NCI-H1930 (cell line): ENCODE measurements around the gene NRG3.

Experiments
- DNase-seq, 2 experiments: peaks; one replicate each; lab custom pipeline; 2025; lab: John Stamatoyannopoulos, UW

The NRG3 gene

DNA sequence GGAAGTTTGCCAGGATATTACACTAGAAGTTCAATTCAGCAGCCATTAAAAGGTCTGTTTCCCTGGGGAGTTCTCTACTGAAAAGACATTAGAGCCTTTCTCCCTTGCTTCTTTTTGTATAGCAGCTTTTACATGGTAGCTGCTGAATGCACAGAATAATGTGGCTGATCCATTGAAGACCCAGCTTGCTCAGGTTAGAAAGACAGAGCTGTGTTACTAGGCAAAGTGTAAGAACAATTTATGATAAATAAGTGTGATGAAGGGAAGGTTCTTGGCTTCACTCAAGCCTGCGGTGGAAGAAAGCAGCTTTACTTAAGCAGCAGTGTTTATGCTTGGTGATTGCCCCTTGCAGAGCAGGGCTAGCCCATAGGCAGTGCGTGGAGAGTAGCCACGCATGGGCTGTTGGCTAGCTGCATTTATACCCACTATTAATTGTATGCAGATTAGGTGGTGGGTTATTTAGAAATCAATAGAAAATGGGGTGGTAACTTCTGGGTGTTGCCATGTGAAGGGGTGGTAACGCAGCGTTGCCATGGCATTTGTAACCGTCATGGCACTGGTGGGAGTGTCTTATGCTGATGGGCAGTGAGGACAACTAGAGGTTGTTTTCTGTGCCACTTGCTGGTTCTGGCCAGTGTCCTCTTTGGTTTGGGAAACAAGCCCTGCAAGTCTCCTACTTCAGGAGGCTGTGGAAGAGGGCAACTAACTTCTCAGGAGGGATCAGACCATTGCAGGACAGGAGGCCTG is 942.9 kb downstream of the NRG3 start:
- no peak for DNase-seq

DNA sequence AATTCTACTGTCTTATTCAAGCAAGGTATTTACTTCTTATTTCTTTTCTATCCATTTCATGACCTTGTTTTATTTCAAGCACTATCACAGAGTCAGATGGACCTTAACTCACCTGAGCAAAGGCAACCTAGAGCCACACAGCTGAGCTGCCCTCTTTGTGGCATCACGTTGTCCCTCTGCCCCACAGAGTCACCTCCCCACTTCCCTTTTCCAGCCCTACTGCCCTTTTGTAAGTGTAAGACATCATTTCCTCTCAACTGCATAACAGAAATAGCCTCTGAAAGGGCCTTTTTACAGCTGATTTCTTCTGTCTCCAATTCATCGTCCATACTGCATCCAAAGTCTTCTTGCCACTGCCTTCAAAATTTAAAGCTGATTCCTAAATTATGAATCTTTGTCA is 946.0 kb downstream of the NRG3 start:
- DNase-seq = no peak

DNA sequence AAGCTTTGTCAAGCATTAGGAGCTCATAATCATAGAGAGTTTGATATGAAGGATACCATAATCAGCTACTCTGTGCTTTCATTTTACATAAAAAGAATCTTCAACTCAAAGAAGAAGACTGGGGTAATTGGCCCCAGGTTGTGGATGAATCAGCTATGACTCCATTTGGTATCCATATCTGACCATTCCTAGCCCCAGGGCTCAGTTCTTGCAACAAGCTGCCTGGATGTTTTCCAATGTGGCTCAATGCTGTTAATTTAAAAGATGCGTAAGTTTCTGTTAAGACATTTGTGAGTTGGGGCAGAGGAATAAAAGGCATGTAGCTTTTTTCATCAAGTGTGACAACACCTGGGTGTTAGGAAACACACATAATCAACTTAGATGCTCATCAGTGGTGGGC is 951.1 kb downstream of the NRG3 start:
- DNase-seq = no peak

DNA sequence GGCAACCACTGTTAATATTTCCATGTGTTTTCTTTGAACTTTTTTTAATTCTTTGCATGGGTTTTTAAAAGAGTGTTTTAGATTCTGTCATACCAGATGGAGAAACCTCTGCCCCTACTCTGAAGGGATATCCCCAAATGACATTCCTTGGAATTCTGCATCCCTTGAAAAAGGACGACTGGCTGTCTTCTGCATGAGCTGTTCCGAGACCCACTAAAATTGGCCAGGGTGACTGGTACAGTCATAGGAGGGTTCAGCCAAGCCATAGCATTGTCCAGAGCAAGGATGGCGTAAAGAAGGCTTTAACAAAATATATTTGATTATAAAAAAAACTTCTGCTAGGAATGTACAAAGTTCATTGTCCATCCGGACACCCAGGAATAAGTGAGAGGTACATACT is 952.9 kb downstream of the NRG3 start:
- no peak for DNase-seq

DNA sequence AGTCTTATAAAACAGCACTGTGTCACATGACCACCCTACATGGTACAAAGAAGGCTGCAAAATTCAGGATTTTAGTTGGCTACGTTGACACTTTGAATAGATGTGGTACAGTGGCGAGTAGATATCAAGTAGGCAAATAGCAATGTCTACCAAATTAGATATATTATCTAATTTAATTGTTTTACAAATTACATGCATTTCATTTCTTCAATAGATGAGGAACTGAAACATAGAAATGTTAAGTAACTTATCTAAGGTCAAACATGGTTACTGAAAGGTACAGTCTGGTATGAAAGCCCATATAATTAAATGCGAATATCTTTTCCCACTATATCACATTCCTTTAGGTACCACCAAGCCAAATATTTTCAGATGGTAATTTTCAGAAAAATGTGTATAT is 972.2 kb downstream of the NRG3 start:
- DNase-seq = no peak

DNA sequence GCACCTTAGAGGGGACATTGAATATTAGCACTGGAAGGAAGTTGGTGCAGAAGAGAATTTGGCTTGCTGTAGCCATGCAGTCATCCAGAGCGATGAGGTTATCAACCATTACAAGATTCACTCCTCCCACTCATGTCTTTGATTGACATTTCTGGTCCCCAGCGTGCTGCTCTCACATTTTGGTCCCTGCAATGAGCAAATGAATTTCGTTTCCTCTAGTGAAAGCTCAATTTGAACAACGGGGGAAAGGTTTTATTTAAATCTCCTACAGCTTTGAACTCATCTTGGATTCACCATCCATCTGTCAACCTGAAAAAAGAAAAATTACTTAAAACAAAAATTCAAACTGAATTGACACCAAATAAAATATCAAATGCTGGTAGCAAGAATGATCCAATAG is 975.2 kb downstream of the NRG3 start:
- DNase-seq = no peak

DNA sequence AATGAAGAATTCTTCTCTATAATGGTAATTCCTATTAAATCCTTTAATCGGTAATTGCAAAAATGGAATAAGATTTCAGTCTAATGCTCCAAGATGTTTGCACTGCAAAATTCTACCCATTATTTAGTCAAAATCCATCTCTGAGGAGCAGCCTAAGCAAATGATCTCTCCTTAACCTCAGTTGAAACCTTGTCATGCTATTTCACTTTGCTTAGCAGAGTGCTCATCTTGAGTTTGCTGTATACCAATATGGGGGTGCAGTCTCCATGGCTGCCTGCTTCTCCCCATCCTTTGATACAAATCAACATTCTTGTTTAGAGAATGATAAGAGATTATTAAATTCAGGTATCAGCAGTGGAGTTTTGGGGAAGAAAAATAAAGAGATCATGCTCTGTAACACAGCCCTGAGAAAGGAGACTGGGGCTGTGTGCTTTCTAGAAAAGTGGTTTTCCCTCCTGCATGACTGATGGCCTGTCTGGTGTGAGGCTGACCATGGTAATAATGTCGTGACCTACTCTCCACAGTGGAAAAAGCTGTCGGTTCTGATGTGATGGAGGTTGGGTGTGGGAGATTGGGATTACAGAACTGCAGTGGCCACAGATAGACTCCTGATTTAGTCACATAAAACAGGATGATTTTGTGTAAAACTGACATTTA is 982.1 kb downstream of the NRG3 start:
- DNase-seq = no peak

DNA sequence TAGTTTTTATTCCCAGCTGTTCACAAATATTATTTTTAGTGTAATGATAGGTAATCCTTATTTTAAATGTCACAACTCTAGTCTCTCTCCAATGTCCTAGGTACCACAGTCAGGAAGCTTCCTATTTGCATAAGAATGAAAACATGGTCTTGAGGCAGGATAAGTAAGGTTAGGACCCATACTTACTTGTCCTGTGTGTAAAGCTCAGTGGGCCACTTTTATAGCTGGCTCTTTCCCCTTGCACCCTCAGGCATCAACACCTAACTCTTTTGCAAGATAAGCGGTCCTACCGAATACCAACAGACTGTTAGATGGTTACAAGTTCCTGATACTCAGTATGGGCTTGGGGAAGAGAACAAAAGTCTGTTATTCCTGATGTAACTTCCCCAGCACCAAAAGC is 986.9 kb downstream of the NRG3 start:
- no peak for DNase-seq

DNA sequence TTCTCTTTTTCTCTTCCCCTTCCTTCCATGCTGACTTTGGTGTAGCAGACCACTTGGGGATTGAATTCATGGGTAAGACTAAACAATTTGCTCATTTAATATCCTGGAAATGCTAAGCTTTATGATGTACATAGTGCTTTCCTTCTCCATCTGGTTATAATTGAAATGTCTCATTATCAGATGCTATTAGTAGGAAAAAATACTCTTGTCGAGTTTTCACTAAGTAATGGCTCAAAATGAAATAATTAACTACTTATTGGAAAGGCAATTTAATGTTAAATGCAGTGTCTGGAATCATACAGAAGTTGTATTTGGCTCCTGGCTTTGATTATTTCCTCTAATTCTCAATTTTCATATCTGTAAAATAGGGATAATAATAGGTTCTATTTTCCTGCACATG is 990.4 kb downstream of the NRG3 start:
- no peak for DNase-seq

DNA sequence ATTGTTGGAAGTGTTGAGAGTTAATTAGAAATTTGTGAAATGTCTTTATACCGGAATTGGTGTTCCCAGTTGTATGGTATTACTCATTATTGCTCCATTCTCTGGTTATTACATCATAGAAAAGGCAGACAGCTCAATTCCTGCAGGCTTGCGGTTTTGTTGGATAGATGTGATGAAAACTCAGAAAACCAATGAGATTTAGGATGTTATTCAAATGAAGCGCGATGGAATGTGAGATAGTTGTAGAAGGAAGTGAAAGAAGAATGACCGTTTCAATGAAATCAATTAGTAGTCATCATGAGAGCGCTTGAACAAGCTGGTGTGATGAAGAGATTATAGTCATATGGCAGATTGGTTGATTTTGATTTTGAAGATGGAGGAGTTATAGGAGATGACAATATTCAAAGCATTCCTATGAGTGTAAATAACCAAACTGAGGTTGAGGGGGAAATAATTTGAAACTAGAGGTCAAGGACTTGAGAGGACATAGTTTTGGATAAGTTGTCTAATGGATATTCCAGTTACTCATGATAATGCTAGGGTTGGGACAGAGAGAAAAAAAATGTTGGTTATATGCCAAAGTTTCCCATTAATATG is 991.5 kb downstream of the NRG3 start:
- DNase-seq = no peak

DNA sequence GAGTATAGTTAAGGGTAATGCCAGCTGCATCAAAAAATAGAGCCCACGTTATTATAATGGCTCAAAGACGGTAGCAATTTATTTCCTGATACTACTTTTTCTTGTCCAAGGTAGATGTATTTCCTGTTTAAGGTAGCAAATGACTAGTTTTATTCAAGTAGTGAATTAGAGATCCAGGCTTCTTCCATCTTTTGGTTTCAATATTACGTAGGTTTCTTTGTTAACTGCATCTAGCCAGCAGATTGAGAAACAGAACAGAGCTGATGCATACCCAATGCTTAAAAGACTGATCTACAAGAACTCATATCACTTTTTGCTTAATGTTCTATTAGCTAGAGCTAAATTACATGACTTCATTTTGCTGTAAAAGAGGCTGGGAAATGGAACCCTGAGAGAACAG is 992.1 kb downstream of the NRG3 start:
- DNase-seq = no peak

DNA sequence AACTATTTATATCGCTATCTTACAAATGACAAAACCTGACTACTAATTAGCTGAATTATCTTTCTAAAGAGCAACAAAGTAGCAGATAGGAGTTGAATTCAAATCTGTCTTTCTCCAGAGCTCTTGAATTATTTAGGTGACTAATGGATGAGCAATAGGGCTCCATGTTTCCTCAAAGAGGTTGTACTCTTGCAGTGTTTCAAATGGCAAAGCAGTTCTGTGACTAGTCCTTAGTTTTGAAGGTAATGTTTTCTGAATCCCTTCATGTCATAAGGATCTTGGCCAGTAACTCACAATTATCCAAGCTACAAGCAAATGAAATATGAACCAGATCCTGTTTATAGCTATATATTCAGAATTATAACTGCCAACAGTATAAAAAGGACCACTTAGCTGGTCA is 999.7 kb downstream of the NRG3 start:
- DNase-seq = no peak

DNA sequence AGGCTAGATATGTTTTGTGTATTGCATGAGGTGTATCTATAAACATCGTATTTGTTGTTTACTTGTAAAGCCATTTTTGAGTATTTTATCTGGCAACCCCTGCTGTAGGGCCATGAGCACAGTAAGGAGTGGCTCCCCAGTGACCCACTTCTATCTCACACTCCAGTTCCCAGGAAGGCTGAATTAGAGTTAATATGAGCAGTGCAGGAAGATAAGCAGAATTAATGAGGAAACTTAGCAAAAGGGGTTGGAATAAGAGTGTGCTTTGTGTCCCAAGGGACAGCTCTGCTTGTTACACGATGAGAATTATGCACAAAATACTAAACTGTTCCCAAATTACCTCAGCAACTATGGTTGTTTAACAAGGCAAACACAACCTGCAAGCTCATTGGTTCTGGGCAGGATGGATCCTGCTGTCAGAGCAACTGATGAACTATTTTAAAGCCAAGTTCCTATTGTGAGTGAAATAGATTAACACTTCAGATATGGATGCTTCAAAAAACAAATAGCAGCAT is 1005.8 kb downstream of the NRG3 start:
- DNase-seq = no peak

DNA sequence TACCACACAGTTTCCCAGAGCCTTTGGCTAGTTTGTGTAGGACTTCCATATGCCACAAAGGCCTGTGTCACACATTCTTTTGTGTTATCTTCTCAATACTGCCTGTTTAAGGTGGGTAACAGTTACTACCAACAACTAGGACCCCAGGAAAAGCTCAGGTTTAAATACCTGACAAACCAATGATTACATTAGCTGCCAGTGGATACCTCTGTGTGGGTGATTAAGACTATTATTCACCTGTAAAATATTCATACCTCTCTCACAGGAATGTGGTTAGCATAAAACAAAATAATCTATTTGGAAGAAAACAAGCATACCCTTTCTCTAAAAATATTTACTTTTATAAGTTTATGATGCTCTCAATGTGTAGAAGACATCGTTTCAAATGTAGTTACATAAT is 1007.7 kb downstream of the NRG3 start:
- no peak for DNase-seq

DNA sequence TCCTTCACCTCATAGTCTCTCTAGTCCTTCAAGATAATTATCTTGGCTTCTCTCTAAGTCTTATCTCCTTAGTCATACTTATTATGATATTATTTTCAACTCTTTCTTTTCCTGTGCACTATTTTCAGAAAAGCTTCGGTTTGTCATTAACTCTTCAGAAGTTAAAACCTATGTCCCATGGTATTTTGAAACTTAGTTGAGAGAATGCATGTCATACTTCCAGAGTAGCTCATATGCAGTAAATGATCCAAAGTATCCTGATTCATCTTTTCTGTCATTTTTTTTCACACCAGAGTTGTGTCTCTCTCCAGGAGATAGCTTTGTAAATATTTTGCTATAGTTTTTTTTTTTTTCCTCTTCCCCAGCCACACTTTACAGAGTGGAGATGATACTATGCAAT is 1008.6 kb downstream of the NRG3 start:
- DNase-seq = no peak

DNA sequence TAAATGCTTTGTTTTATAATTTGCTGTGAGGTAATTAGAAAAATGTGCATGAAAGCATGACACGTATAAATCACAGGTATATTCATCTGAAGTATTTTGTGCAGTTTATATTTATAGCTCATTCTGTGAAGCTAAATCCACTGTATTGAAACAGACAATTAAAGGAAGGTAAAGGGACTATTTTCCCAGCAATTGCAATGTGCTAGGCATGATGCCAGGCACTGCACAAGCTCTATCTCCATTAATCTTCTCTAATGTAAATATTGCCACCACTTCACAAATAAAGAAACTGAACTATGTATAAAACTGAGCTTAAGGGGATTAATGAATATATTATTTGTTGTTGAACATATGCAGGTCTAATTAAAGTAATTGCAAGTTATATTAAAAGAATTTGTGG is 1012.5 kb downstream of the NRG3 start:
- DNase-seq = no peak

DNA sequence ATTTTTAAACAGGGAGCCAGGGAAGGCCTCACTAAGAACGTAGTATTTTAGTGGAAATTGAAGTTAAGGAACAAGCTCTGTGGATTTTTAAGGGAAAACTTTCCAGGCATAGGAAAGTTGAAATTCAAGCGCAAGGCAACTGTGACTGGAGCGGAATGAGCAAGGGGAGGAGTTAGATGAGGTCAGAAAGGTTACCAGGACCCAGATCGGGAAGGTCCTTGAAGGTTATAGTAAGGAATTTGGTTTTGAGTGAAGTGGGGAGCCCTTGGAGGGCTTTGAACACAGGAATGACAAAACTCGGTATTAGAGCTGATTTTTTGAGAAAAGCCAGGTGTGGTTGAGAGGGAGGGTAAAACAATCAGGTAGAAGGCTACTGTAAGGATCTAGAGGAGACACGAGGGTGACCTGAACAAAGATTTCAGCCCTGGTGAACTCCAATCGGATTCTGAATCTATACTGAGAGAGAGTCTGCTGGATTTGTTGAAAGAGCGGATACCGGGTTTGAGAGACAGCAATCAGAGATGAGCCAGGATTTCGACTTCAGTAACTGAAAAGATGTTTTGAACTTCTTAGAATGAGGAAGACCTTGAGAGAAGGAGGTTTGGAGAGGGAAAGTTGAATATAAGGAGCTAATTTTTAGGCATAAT is 1013.9 kb downstream of the NRG3 start:
- no peak for DNase-seq

DNA sequence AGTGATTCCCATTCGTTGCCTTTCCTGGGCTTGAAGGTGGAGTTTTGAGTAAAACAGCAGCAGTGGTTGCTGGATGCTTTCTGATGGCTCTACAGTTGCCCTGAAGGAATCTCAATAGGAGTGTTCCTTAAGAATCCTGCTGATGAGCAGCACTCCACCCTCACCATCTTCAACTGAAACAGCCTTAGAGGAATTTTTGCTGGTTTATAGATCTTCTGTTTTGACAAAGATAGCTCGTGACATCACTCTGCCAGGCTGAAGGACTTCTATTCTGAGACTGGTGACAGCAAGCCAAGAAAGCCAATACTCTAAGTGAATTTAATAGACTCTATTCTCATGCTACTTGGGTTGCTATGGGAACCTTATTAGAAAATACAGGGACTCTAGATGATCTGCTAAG is 1014.7 kb downstream of the NRG3 start:
- DNase-seq = no peak

DNA sequence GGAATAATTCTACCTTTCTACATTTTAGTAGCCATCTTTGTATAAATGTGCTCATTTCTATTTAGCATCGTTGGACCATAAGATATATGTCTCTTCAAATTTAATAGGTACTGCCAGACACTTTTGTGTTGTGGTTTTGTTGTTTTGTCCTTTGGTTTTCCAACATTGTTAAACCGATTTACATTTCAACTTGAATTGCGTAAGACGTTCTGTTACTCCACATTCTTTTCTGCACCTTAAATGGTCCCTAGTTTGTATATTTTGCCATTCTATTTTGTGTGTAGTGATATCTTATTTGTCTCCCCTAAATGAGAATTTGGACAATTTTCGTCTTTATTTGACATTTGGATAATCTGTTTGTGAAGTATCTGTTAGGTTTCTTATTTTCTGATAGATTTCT is 1015.6 kb downstream of the NRG3 start:
- no peak for DNase-seq

DNA sequence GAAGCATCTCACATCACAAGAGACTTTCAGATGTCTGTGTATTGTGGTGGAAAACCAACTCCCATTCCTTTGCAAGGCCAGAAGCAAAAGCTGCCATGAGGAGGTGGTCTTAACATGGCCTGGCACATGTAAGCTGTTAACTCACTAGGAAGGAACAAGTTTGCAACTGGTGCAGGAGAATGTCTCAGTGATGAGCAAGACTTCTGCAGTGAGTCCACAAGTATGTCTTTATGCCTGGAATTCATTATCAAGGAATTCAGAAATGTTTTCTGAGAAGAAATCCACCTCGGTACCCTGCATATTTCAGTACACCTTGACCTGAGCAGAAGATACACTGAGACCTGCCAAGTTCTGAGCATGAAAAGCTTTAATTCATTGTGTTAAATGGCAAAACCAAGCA is 1033.1 kb downstream of the NRG3 start:
- DNase-seq = no peak

DNA sequence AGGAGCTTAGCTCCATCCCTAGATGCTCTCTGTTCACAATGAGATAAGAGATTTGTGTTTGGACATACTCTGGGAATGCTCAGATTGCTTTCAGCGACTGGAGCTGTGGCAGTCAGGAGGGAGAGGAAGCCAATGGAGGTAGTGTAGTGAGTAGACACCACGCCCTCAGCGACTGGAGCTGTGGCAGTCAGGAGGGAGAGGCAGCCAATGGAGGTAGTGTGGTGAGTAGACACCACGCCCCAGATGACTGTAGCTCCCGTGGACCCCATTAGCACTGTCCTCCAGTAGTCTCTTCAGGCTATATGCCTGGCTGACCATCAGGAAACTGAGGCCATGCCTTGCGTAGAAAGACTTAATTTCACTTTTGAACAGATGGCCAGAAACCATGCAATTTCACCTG is 1033.8 kb downstream of the NRG3 start:
- no peak for DNase-seq

DNA sequence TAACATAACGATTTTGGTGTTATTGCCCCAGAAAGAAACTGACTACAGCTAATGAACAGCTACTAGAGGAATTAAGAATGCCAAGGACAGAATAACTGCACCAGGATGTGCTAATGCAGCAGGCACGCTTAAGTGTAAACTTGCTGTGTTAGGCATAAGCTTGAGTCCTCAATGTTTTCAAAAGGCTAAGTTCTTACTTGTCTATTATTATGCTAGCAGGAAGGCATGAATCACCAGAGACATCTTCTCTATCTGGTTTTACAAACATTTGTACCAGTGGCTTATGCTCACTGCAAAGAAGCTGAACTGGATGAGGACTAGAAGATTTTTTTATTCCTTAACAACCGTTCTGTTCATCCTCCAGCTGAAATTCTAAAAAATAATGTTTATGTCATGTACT is 1035.3 kb downstream of the NRG3 start:
- DNase-seq = no peak

DNA sequence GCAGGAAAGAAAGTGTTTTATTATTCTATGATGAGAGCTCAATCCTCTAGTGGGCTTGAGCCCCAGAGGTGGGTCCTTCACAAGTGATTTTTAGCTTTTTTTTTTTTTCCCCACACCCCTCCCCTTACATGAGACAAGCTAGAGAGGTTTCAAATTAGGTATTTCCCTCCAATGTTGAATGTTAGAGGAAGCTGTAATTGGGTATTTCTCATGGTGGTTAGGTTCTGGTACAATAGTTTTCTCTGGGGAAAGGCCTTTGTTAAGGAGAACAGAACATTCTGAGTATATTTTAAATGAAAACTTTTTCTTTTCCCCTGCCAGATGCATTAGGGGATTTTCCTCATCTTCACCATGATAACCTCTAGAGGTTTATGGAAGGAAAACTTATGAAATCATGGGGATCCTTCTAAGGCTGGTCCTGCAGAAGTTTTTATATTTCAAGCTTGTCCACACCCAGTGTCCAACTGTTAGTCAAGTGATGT is 1039.7 kb downstream of the NRG3 start:
- DNase-seq = no peak
